Measurements from ENCODE around the gene CCDC3.
"Not testable (repeated sequence)": the region's sequence is repeated elsewhere in the genome, so short reads cannot be mapped to it uniquely, and the experiment has no call there.

DNA sequence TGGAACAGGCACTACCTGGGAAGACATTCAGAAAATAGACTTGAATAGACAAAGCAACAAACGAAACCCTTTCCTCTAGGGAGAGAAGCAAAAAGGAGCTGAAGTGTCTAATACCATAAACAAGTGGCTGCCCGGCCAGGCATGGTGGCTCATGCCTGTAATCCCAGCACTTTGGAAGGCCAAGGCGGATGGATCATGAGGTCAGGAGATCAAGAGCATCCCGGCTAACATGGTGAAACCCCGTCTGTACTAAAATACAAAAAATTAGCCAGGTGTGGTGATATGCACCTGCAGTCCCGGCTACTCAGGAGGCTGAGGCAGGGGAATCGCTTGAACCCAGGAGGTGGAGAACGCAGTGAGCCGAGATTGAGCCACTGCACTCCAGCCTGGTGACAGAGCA lies 34.2 kb upstream of the CCDC3 start:
- TF ChIP-seq, protein P1, sequence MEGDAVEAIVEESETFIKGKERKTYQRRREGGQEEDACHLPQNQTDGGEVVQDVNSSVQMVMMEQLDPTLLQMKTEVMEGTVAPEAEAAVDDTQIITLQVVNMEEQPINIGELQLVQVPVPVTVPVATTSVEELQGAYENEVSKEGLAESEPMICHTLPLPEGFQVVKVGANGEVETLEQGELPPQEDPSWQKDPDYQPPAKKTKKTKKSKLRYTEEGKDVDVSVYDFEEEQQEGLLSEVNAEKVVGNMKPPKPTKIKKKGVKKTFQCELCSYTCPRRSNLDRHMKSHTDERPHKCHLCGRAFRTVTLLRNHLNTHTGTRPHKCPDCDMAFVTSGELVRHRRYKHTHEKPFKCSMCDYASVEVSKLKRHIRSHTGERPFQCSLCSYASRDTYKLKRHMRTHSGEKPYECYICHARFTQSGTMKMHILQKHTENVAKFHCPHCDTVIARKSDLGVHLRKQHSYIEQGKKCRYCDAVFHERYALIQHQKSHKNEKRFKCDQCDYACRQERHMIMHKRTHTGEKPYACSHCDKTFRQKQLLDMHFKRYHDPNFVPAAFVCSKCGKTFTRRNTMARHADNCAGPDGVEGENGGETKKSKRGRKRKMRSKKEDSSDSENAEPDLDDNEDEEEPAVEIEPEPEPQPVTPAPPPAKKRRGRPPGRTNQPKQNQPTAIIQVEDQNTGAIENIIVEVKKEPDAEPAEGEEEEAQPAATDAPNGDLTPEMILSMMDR (IDR thresholded peaks at IDR 0.05) = not testable (repeated sequence)
- not testable (repeated sequence) for TF ChIP-seq ZFX (IDR thresholded peaks at IDR 0.05; ENCODE audit: borderline replicate concordance)
